Sigmoid colon (tissue), 4 donors: Measurements from ENCODE around the gene CDA.

Experiments
- EP300 ChIP-seq, 4 donors: sonication (generic); formaldehyde crosslinking; IDR thresholded peaks; one replicate each; pipeline ENCODE4 v1.6.1; 2017; ENCODE audit warnings: antibody characterized with exemption in 4 of 4
- POLR2A ChIP-seq, 2 donors: fragments of 450-650 bp; IDR thresholded peaks; one replicate each; pipeline ENCODE4 v1.6.1; 2016; ENCODE audit warnings: antibody characterized with exemption in 2 of 2, mild to moderate bottlenecking in 2 of 2, moderate library complexity in 2 of 2
- TF ChIP-seq, protein P1 (sequence below), 4 experiments: fragments of 450-650 bp in 3 of 4; fragments of 200-600 bp in 1 of 4; IDR thresholded peaks; one replicate each; pipeline ENCODE4 v1.5.1; 2016 to 2019; ENCODE audit warnings: antibody characterized with exemption in 4 of 4, mild to moderate bottlenecking in 3 of 4, moderate library complexity in 2 of 4

DNA sequence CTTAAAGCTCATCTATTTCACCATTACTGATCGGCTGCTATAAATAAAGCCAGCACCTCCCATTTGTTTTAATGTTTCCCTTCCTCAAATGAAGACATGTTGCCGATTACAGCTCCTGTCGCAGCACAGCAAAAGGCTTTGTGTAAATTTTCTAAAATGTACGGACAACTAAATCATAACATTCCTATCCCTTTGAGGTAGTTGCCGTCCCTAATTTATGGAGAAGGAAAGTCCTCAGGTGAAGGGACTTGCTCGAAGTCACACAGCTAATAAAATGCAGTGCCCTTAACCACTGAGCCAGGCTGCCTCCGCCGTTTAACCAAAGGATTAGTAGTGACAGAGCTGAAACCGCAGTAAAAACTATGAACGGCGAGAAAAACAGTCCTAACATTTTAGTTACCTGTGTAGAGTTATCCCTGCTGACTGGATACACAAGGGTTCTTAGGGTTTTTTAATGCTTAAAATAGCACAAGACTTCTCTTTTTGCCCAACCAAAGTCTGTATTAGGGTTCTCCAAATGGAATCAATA, 45.2 kb downstream of the CDA start:
- TF ChIP-seq, protein P1, sequence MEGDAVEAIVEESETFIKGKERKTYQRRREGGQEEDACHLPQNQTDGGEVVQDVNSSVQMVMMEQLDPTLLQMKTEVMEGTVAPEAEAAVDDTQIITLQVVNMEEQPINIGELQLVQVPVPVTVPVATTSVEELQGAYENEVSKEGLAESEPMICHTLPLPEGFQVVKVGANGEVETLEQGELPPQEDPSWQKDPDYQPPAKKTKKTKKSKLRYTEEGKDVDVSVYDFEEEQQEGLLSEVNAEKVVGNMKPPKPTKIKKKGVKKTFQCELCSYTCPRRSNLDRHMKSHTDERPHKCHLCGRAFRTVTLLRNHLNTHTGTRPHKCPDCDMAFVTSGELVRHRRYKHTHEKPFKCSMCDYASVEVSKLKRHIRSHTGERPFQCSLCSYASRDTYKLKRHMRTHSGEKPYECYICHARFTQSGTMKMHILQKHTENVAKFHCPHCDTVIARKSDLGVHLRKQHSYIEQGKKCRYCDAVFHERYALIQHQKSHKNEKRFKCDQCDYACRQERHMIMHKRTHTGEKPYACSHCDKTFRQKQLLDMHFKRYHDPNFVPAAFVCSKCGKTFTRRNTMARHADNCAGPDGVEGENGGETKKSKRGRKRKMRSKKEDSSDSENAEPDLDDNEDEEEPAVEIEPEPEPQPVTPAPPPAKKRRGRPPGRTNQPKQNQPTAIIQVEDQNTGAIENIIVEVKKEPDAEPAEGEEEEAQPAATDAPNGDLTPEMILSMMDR (IDR thresholded peaks at IDR 0.05), result no peak
- TF ChIP-seq POLR2A (IDR thresholded peaks at IDR 0.05) (no peak), EP300 (IDR thresholded peaks at IDR 0.05) (no peak)
